ENCODE results near the gene HAUS2.
A peak's percentile ranks its signal among the peaks of the same experiment; 100 is the strongest.

Gene HAUS2

DNA sequence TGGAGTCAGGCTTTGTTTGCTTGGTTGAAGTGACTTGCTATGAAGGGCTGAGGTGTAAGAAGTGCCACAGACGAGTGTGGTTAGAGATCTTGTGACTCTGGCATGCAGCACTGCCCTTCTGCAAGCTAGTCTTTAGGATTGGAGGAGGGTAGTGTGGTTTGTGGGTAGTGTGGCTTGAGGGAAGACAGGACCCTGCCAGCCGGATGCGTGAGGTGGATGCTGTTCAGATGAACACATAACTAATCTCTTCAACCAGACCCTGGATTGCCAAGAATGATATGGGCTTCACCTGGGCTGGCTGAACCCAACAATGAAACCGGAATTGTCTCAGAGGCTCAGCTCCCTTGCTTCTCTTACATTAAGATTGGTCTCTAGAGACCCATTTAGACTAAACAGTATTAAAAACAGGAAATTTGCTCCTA, 59.5 kb downstream of the HAUS2 start:
- DNase-seq (ENCODE audit: low read depth): peak; percentile 65
- TF ChIP-seq, protein P1, sequence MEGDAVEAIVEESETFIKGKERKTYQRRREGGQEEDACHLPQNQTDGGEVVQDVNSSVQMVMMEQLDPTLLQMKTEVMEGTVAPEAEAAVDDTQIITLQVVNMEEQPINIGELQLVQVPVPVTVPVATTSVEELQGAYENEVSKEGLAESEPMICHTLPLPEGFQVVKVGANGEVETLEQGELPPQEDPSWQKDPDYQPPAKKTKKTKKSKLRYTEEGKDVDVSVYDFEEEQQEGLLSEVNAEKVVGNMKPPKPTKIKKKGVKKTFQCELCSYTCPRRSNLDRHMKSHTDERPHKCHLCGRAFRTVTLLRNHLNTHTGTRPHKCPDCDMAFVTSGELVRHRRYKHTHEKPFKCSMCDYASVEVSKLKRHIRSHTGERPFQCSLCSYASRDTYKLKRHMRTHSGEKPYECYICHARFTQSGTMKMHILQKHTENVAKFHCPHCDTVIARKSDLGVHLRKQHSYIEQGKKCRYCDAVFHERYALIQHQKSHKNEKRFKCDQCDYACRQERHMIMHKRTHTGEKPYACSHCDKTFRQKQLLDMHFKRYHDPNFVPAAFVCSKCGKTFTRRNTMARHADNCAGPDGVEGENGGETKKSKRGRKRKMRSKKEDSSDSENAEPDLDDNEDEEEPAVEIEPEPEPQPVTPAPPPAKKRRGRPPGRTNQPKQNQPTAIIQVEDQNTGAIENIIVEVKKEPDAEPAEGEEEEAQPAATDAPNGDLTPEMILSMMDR (conservative IDR thresholded peaks at IDR 0.05; ENCODE audit: low read length): no peak
- no peak overlapping the region for H3K4me3 ChIP-seq (ENCODE audit: low read length)

- no peak for DNase-seq (ENCODE audit: low read depth)
- no peak overlapping the region for H3K4me3 ChIP-seq (ENCODE audit: low read length)
- TF ChIP-seq, protein P1 (conservative IDR thresholded peaks at IDR 0.05; ENCODE audit: low read length): no peak
These were observed 60.3 kb downstream of the HAUS2 start for GRCh38 chr15:42608752-42609488.

- TF ChIP-seq, protein P1 (conservative IDR thresholded peaks at IDR 0.05; ENCODE audit: low read length): no peak
- H3K4me3 ChIP-seq (ENCODE audit: low read length): no peak overlapping the region
- DNase-seq (ENCODE audit: low read depth): no peak
These were observed 62.9 kb downstream of the HAUS2 start for GRCh38 chr15:42611532-42611931.

GRCh38 chr15:42612367-42612912, 63.8 kb downstream of the HAUS2 start:
- TF ChIP-seq, protein P1 (conservative IDR thresholded peaks at IDR 0.05; ENCODE audit: low read length): no peak
- DNase-seq (ENCODE audit: low read depth): no peak
- H3K4me3 ChIP-seq (ENCODE audit: low read length): no peak overlapping the region

GRCh38 chr15:42616107-42616506, 67.5 kb downstream of the HAUS2 start:
- no peak for DNase-seq (ENCODE audit: low read depth)
- H3K4me3 ChIP-seq (ENCODE audit: low read length): no peak overlapping the region
- TF ChIP-seq, protein P1 (conservative IDR thresholded peaks at IDR 0.05; ENCODE audit: low read length): no peak
